ENCODE results near the gene MRM1. TPM values are rescaled to one million over a fixed set of nuclear protein-coding genes. Genes with fewer than 3 reads are reported as not detected.

MRM1 gene
- total RNA-seq, 3 donors from 2014 or later, result 4.8 to 7.5 (median 7.2) TPM

DNA sequence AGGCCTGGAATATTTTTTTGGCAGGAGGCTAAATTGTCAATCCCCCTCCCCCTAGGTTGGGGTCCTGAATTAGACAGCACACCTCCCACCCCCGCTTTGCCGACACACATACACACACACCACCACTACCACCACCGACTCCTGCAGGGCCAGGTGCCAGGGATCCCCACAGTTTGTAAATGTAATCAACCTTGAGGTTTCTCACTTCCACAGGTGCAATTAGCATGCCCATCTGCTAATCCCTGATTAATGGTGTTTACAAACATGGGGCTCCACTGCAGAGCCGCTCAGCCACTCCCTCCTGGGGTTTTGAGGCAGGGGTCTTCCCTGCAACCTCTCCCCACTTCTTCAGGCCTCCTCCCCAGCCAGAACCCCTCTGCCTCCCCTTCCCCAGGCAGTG is 11.8 kb downstream of the MRM1 start:
- DNase-seq (ENCODE audit: low spot score in 2 of 2), result no peak
- TF ChIP-seq POLR2A (IDR thresholded peaks at IDR 0.05), result no peak
- TF ChIP-seq, protein P1, sequence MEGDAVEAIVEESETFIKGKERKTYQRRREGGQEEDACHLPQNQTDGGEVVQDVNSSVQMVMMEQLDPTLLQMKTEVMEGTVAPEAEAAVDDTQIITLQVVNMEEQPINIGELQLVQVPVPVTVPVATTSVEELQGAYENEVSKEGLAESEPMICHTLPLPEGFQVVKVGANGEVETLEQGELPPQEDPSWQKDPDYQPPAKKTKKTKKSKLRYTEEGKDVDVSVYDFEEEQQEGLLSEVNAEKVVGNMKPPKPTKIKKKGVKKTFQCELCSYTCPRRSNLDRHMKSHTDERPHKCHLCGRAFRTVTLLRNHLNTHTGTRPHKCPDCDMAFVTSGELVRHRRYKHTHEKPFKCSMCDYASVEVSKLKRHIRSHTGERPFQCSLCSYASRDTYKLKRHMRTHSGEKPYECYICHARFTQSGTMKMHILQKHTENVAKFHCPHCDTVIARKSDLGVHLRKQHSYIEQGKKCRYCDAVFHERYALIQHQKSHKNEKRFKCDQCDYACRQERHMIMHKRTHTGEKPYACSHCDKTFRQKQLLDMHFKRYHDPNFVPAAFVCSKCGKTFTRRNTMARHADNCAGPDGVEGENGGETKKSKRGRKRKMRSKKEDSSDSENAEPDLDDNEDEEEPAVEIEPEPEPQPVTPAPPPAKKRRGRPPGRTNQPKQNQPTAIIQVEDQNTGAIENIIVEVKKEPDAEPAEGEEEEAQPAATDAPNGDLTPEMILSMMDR (IDR thresholded peaks at IDR 0.05), result no peak
- no peak for TF ChIP-seq POLR2AphosphoS5 (IDR thresholded peaks at IDR 0.05)

DNA sequence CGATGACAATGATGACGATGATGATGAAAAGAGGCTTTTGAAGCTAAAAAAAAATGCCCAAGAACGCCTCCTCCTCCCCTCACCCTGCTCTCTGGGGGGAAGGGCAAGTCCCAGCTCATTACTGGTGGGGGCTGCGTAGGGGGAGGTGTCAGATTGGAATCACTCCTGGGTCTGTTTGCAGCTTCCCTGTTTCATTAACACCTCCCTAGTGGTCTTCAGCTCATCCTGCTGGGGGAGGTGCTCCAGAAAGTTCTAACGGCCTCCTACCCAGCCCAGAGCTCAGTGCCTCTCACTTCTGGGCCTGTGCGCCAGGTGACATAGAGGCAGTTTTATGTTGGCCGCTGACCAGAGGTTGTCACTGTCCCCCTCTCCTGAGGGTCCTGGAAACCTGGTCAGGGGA is 12.7 kb downstream of the MRM1 start:
- intact Hi-C loops (cut with DNase I; ENCODE audit: low total_unique reads), result no loop called here
- Histone ChIP-seq H3K27me3 (no peaks in the 10 kb centered on the region), H3K9me3 (no peaks in the 10 kb centered on the region), H3K4me3 (no peak overlapping the region), H3K4me1 (no peaks in the 10 kb centered on the region), H3K36me3 (no peaks in the 10 kb centered on the region), H3K27ac (no peak overlapping the region)
- TF ChIP-seq, protein P1 (IDR thresholded peaks at IDR 0.05), result no peak
- no peak for TF ChIP-seq POLR2AphosphoS5 (IDR thresholded peaks at IDR 0.05)
- no peak for TF ChIP-seq POLR2A (IDR thresholded peaks at IDR 0.05)
- DNase-seq (ENCODE audit: low spot score in 2 of 2), result no peak

More for the DNA sequence above, 11.8 kb downstream of the MRM1 start:
- Histone ChIP-seq H3K4me1 (no peaks in the 10 kb centered on the region), H3K4me3 (no peak overlapping the region), H3K27me3 (no peaks in the 10 kb centered on the region), H3K9me3 (no peaks in the 10 kb centered on the region), H3K27ac (no peak overlapping the region), H3K36me3 (no peaks in the 10 kb centered on the region)
- intact Hi-C loops (cut with DNase I; ENCODE audit: low total_unique reads), result no loop called here

DNA sequence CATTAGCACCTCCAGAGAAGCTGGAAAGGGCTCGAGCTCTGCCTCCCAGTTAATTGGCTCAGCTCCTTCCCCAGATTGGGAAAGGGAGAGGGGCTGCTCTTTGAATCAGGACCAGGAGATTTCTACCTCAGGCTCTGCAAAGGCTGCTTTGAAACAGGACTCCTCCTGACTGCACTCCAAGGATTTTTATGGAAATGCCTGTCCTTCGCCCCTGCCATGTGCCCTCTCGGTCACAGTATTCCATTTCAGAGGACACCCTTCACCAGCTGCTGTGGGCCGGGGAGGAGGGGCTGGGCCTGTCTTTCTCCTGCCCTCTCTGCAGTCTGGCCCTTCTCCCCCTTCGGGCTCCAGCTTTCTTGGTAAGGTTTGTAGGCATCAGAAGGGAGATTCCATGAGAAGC is 13.6 kb downstream of the MRM1 start:
- Histone ChIP-seq H3K27ac (no peak overlapping the region), H3K4me1 (no peaks in the 10 kb centered on the region), H3K4me3 (no peak overlapping the region), H3K9me3 (no peaks in the 10 kb centered on the region), H3K27me3 (no peaks in the 10 kb centered on the region), H3K36me3 (no peaks in the 10 kb centered on the region)
- TF ChIP-seq, protein P1 (IDR thresholded peaks at IDR 0.05), result no peak
- no peak for TF ChIP-seq POLR2A (IDR thresholded peaks at IDR 0.05)
- TF ChIP-seq POLR2AphosphoS5 (IDR thresholded peaks at IDR 0.05), result no peak
- intact Hi-C loops (cut with DNase I; ENCODE audit: low total_unique reads), result no loop called here
- no peak for DNase-seq (ENCODE audit: low spot score in 2 of 2)

DNA sequence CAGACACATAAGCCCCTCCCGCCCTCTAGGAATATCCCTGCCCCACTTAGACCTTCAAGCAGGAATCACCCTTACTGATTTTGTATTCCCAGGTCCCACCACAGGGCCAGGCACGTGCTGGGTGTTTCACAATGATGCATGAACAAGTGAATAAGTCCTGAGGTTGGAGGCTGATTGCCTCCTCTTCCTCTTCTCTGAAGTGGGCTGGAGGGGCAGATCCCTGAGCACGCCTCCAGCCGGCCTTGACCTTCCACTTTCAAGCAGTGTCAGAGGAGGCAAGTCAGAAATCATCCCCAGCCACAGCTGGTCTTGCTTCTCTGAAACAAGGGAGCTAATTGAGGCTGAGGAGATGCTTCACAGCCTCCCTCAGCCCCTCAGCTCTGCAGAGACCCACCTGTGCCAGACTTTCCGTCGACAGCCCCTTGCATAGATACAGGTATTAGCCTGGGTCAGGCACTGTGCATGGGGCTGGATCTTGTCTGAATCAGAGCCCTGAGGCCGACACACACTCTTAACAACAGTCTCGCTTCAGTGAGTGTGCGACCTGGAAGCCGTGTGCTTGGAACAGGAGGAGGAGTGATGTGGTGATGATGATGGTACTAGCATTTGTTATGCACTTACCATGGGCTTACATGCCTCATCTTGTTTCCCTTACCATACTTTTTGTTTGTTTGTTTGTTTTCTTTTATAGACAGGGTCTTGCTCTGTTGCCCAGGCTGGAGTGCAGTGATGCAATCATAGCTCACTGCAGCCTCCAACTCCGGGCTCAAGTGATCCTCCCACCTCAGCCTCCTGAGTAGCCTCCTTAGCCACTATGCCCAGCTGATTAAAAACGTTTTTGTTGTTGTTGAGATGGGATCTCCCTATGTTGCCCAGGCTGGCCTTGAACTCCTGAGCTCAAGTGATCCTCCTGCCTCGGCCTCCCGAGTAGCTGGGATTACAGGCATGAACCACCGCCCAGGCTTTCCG is 15.0 kb downstream of the MRM1 start:
- Histone ChIP-seq H3K9me3 (no peaks in the 10 kb centered on the region), H3K4me3 (no peak overlapping the region), H3K27me3 (no peaks in the 10 kb centered on the region), H3K27ac (no peak overlapping the region), H3K4me1 (no peaks in the 10 kb centered on the region), H3K36me3 (no peaks in the 10 kb centered on the region)
- DNase-seq (ENCODE audit: low spot score in 2 of 2), result no peak
- intact Hi-C loops (cut with DNase I; ENCODE audit: low total_unique reads), result no loop called here
- TF ChIP-seq POLR2A (IDR thresholded peaks at IDR 0.05) (no peak), POLR2AphosphoS5 (IDR thresholded peaks at IDR 0.05) (no peak)
- TF ChIP-seq, protein P1 (IDR thresholded peaks at IDR 0.05), result no peak

DNA sequence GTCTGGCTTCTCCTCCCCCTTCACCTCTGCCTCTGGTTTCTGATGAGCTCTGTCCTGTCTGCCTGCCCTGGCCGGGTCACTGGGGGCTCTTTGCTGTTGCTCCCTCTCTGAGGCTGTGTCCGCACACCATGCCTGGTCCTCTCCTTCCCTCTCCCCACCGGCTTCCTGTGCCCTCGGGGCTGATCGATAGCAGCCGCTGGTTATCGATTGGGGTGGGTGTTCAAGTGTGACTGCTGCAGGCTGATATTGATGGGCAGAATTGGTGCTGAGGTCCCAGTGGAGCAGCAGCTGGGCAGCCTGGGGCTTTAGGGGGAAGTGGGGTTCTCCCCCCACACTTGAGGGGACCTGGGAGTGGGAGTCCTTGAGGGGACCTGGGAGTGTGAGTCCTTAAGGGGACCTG is 16.4 kb downstream of the MRM1 start:
- intact Hi-C loops (cut with DNase I; ENCODE audit: low total_unique reads), result no loop called here

More for the DNA sequence above, 16.4 kb downstream of the MRM1 start:
- Histone ChIP-seq H3K9me3 (no peaks in the 10 kb centered on the region), H3K4me3 (no peak overlapping the region), H3K27ac (no peak overlapping the region), H3K4me1 (no peaks in the 10 kb centered on the region), H3K36me3 (no peaks in the 10 kb centered on the region), H3K27me3 (no peaks in the 10 kb centered on the region)
- TF ChIP-seq, protein P1 (IDR thresholded peaks at IDR 0.05), result no peak
- TF ChIP-seq POLR2AphosphoS5 (IDR thresholded peaks at IDR 0.05) (no peak), POLR2A (IDR thresholded peaks at IDR 0.05) (no peak)
- DNase-seq (ENCODE audit: low spot score in 2 of 2), result no peak

Data from breast epithelium (tissue), 4 donors.